ENCODE data around the gene PPCS. TPM values are rescaled to one million over a fixed set of nuclear protein-coding genes. Genes with fewer than 3 reads are reported as not detected.

PPCS gene
- total and polyA plus RNA-seq, 9 donors, result 33.3 to 89.0 (median 51.7) TPM

- Histone ChIP-seq H3K36me3 (no peaks in the 10 kb centered on the region), H3K4me3 (no peak overlapping the region), H3K27ac (no peak overlapping the region), H3K4me1 (ENCODE audit: insufficient read depth) (no peaks in the 10 kb centered on the region), H3K9me3 (no peaks in the 10 kb centered on the region), H3K27me3 (no peaks in the 10 kb centered on the region)
- intact Hi-C loops (cut with DNase I), result no loop called here
- 61 to 73% (median 64%) methylated on average over 2 of the region's 2 CpGs for WGBS, 3 donors
- no peak for TF ChIP-seq EP300 (IDR thresholded peaks at IDR 0.05)
- TF ChIP-seq CTCF (IDR thresholded peaks at IDR 0.05), result no peak
- TF ChIP-seq POLR2A (IDR thresholded peaks at IDR 0.05), result no peak
- no peak for DNase-seq
Observed at GRCh38 chr1:42439940-42440339, 16.4 kb upstream of the PPCS start.

GRCh38 chr1:42442662-42443061 lies 13.7 kb upstream of the PPCS start:
- Histone ChIP-seq H3K4me3 (no peak overlapping the region), H3K36me3 (no peaks in the 10 kb centered on the region), H3K27me3 (no peaks in the 10 kb centered on the region), H3K9me3 (no peaks in the 10 kb centered on the region), H3K27ac (no peak overlapping the region), H3K4me1 (ENCODE audit: insufficient read depth) (no peaks in the 10 kb centered on the region)
- WGBS, 3 donors, result 34 to 44% (median 37%) methylated on average over 2 of the region's 2 CpGs
- TF ChIP-seq POLR2A (IDR thresholded peaks at IDR 0.05) (no peak), CTCF (IDR thresholded peaks at IDR 0.05) (no peak), EP300 (IDR thresholded peaks at IDR 0.05) (no peak)
- intact Hi-C loops (cut with DNase I), result no loop called here
- no peak for DNase-seq

DNA sequence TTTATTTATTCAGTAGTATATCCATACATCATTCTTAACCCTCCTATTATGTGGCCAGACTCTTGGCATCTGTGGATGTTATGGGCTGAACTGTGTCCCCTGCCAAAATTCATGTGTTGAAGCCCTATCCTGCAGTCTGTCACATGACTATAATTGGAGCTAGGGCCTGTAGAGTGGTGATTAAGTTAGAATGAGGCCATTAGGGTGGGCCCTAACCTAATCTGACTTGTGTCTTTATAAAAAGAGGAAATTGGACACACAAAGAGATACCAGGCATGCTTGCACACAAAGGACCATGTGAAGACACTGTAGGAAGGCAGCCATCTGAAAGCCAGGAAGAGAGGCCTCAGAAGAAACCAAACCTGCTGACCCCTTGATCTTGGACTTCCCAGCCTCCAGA lies 7.1 kb upstream of the PPCS start:
- intact Hi-C loops (cut with DNase I), result no loop called here
- no peaks in the 10 kb centered on the region for H3K9me3 ChIP-seq
- DNase-seq, result no peak
- no peak for TF ChIP-seq CTCF (IDR thresholded peaks at IDR 0.05)
- TF ChIP-seq POLR2A (IDR thresholded peaks at IDR 0.05), result no peak
- no peak for TF ChIP-seq EP300 (IDR thresholded peaks at IDR 0.05)
- H3K36me3 ChIP-seq, result no peaks in the 10 kb centered on the region
- H3K27ac ChIP-seq, result no peak overlapping the region
- H3K4me3 ChIP-seq, result no peak overlapping the region
- no peaks in the 10 kb centered on the region for H3K27me3 ChIP-seq
- no peaks in the 10 kb centered on the region for H3K4me1 ChIP-seq (ENCODE audit: insufficient read depth)

DNA sequence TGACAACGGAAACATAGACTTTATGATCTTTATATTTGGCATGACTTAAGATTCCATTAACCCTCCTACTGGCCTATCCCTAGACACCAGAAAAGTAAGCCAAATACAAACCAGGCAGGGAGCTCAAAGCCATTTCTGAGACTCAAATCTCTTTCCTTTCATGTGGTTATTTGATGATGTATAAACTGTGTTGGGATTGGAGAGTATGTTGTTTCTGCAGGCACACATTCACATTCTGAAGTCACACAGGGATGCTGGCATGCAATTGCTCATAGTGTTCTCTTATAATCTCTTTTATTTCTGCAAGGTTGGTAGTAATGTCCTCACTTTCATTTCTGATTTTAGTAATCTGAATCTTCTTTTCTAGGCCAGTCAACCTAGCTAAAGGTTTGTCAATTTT lies 6.3 kb upstream of the PPCS start:
- H3K4me1 ChIP-seq (ENCODE audit: insufficient read depth), result no peaks in the 10 kb centered on the region
- TF ChIP-seq EP300 (IDR thresholded peaks at IDR 0.05) (no peak), CTCF (IDR thresholded peaks at IDR 0.05) (no peak), POLR2A (IDR thresholded peaks at IDR 0.05) (no peak)
- WGBS, 3 donors, result 69 to 81% (median 71%) methylated on average over 1 of the region's 1 CpG
- no peaks in the 10 kb centered on the region for H3K9me3 ChIP-seq
- no peak overlapping the region for H3K4me3 ChIP-seq
- no peak for DNase-seq
- no peaks in the 10 kb centered on the region for H3K27me3 ChIP-seq
- intact Hi-C loops (cut with DNase I), result no loop called here
- H3K27ac ChIP-seq, result no peak overlapping the region
- no peaks in the 10 kb centered on the region for H3K36me3 ChIP-seq

- intact Hi-C loops (cut with DNase I), result no loop called here
- Histone ChIP-seq H3K9me3 (no peaks in the 10 kb centered on the region), H3K4me3 (no peak overlapping the region), H3K27ac (no peak overlapping the region), H3K27me3 (no peaks in the 10 kb centered on the region), H3K4me1 (ENCODE audit: insufficient read depth) (peaks cover 8% of the 10 kb centered on the region), H3K36me3 (no peaks in the 10 kb centered on the region)
- no peak for DNase-seq
- WGBS, 3 donors, result 82 to 83% (median 82%) methylated on average over 4 of the region's 4 CpGs
- TF ChIP-seq POLR2A (IDR thresholded peaks at IDR 0.05), result no peak
- no peak for TF ChIP-seq EP300 (IDR thresholded peaks at IDR 0.05)
- no peak for TF ChIP-seq CTCF (IDR thresholded peaks at IDR 0.05)
Observed at GRCh38 chr1:42453386-42453785, 3.0 kb upstream of the PPCS start.

All from ovary (tissue), 9 donors.